Fibroblast of skin of left biceps (primary cell): ENCODE results near the gene GALNT17.
"Not testable (repeated sequence)": the region's sequence is repeated elsewhere in the genome, so short reads cannot be mapped to it uniquely, and the experiment has no call there.

ENCODE experiments used
- DNase-seq, 2 experiments: peaks; one replicate each; pipeline ENCODE4 v3.0.0-alpha.2; 2013; ENCODE audit warnings: low read depth in 2 of 2

The GALNT17 gene

GRCh38 chr7:71558806-71559613 is 427.1 kb downstream of the GALNT17 start:
- no peak for DNase-seq

GRCh38 chr7:71560354-71560995 is 428.5 kb downstream of the GALNT17 start:
- no peak for DNase-seq

- DNase-seq = no peak
Measured at GRCh38 chr7:71563276-71563675, 431.3 kb downstream of the GALNT17 start.

GRCh38 chr7:71566376-71566775 is 434.4 kb downstream of the GALNT17 start:
- no peak for DNase-seq

DNA sequence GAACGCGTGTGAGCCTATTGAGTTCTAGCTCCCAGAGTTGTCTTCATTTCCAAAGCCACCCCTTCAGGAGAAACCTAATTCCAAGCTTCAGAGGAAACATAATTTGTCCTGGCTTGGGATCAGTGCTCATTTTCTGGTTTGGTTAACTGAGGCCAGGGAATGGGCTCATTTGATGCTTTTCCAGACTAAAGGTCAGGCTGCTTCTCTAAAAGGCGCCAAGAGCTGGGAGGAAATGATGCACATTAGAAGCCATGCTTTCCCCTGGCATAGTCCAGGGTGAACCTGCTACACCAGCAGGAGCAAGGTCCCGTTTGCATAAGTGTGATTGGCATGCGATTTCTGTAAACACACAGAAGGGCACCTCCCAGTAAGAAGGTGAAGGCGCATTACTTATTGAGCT is 435.0 kb downstream of the GALNT17 start:
- no peak for DNase-seq

- DNase-seq = no peak
Measured at GRCh38 chr7:71574153-71574860, 442.4 kb downstream of the GALNT17 start.

- DNase-seq = no peak
Measured at GRCh38 chr7:71580027-71580426, 448.1 kb downstream of the GALNT17 start.

- DNase-seq = no peak
Measured at GRCh38 chr7:71584256-71584655, 452.3 kb downstream of the GALNT17 start.

DNA sequence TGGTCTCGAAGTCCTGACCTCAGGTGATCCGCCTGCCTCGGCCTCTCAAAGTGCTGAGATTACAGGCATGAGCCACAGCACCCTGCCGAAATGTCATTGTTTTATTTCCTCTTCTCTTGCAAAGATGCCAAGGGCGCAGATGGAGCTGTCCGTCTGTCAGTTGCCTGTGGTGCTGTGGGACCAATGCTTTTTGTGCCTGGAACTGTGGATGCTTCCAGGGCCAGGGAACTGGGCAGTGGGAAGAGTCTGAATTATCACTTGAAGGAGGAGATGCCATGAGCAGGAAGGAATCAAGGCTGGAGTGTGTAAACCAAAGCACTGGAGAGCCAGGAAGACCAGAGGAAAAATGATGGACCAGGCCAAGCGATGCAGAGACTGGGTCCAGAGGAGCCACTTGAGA is 459.9 kb downstream of the GALNT17 start:
- DNase-seq = no peak

DNA sequence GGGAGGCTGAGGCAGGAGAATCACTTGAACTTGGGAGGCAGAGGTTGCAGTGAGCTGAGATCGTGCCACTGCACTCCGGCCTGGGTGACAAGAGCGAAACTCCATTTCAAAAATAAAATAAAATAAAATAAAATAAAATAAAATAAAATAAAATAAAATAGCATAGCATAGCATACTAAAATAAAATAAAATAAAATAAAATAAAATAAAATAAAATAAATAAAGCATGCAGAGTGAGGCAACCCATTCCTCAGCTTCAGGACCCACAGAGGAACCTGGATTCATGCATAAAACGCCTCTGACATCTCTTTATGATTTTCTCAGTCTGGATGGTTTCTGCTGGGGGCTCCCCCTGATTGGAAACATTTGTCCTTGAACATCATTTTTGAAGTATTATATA is 460.4 kb downstream of the GALNT17 start:
- not testable (repeated sequence) for DNase-seq

DNA sequence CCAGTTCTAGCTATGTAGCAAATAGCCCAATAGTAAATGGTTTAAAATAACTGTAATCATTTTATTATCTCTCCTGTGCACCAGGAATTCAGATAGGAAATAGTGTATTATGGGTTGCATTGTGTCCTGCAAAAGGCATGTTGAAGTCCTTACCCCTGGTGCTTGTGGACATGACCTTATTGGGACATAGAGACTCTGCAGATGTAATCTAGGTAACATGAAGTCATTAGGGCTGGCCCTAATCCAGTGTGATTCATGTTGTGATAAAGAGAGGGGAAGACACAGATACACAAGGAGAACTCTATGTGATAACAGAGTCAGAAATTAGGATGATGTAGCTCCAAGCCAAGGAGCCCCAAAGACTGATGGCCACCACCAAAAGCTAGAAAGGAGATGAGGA is 462.8 kb downstream of the GALNT17 start:
- DNase-seq = no peak

GRCh38 chr7:71595176-71595575 is 463.2 kb downstream of the GALNT17 start:
- no peak for DNase-seq

- DNase-seq = no peak
Measured at GRCh38 chr7:71598553-71598952, 466.6 kb downstream of the GALNT17 start.

- no peak for DNase-seq
Measured at GRCh38 chr7:71601851-71602250, 469.9 kb downstream of the GALNT17 start.

DNA sequence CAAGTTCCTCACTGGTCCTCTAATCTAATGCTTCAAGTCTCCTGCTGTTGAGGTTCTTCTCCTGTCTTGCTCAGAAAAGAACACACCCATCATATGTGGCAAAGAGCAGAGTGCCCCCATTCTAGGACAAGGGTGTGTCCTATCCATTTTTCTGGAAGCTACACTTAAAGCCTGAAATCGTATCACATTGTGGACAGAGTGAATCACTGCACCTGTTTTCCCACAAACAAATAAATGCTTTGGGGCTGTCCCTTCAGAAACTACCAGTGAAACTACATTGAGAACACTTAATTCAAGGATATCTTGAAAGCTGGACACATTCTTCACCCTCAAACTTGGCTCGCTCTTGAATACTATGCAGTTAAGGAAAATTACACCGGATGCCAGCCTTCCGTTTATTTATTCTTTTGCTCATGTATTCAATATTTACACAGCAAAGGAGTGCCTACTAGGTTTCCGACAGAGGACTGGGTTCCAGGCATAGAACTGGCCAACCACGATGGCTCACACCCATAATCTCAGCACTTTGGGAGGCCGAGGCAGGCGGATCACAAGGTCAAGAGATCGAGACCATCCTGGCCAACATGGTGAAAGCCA is 473.0 kb downstream of the GALNT17 start:
- DNase-seq = no peak

GRCh38 chr7:71611986-71612385 is 480.0 kb downstream of the GALNT17 start:
- DNase-seq = peak; percentile 62 to 68

GRCh38 chr7:71612911-71613310 is 481.0 kb downstream of the GALNT17 start:
- DNase-seq = peak; percentile 68 to 73

DNA sequence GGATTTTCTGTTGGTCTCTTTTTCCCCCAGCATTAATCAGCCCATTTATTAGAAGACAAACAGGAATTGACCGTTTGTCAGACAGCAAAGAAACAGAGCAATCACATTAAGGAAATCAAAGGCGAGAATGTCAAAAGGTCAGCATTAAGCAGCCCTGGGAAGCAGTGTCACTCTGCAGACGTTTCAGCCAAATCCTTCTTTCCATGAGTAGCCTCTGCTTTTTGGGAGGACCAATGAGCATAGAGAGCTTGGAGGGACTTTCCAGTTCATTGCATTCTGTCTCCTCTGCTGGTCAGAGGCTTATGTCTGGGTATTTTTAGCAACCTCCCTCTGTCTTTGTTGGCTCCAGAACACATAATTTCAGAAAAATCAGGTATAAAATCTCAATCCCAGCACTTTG is 481.4 kb downstream of the GALNT17 start:
- no peak for DNase-seq

DNA sequence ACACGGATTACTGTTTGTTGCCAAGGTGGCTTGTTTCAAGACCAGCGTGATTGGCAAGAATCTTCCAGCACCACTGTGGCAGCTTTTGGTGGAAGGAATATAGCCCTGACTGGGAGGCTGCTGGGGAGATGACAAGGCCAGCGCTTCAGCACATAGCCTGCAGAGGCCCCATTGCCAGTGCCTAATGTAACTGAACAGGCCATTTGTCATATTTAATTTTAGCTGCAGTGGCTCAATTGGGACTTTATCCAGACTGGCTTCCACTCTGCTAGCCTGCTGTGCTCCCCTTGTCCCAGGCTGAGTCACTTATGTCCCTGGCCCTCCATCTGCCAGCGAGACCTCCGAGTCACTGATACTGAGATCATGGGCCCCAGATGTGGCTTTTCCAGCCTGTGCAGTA is 483.1 kb downstream of the GALNT17 start:
- no peak for DNase-seq

GRCh38 chr7:71616217-71616616 is 484.3 kb downstream of the GALNT17 start:
- DNase-seq = no peak

DNA sequence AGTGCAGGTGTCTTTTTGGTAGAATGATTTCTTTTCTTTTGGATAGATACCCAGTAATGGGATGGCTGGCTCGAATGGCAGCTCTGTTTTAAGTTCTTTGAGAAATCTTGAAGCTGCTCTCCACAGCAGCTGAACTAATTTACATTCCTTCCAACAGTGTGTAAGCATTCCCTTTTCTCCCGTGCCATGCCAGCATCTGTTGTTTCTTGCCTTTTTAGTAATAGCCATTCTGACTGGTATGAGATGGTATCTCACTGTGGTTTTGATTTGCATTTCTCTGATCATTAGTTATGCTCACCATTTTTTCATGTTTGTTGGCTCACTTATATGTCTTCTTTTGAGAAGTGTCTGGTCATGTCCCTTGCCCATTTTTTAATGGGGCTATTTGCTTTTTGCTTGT is 486.3 kb downstream of the GALNT17 start:
- no peak for DNase-seq

- DNase-seq = no peak
Measured at GRCh38 chr7:71625545-71625944, 493.6 kb downstream of the GALNT17 start.
